ENCODE data around the gene DCD.

Gene DCD

DNA sequence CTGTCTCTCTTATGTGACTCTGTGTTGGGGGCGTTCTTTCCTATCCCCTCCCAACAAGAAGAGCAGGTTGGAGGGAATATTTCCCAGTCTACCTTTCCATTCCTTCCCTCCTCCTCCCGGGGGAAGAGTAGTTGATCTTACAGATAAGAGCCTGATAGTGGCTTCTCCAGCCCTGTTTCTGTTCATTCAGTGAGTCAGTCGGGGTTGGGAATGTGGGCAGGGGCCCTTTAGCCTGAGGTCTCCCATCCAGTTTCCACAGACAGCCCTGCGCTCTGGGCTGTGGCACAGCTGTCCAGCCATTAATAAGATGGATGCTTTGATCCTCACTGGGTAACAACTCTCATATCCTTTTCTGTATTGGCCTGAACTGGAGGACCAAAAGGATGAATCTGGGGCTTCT, 41.6 kb downstream of the DCD start:
- Mint-ChIP-seq H3K36me3 (ENCODE audit: low read depth) (no peaks in the 10 kb centered on the region), H3K4me3 (no peak overlapping the region), H3K9me3 (no peaks in the 10 kb centered on the region), H3K27me3 (ENCODE audit: low read depth) (peaks cover 12% of the 10 kb centered on the region), H3K27ac (no peak overlapping the region), H3K4me1 (ENCODE audit: low read depth) (peaks cover 5% of the 10 kb centered on the region)

GRCh38 chr12:54605138-54605970, 42.8 kb downstream of the DCD start:
- Mint-ChIP-seq H3K4me3 (no peak overlapping the region), H3K36me3 (ENCODE audit: low read depth) (no peaks in the 10 kb centered on the region), H3K4me1 (ENCODE audit: low read depth) (peaks cover 5% of the 10 kb centered on the region), H3K9me3 (no peaks in the 10 kb centered on the region), H3K27ac (no peak overlapping the region), H3K27me3 (ENCODE audit: low read depth) (peaks cover 18% of the 10 kb centered on the region)

GRCh38 chr12:54604436-54604835, 43.7 kb downstream of the DCD start:
- peaks cover 5% of the 10 kb centered on the region for H3K4me1 Mint-ChIP-seq (ENCODE audit: low read depth)
- H3K36me3 Mint-ChIP-seq (ENCODE audit: low read depth) = no peaks in the 10 kb centered on the region
- no peaks in the 10 kb centered on the region for H3K9me3 Mint-ChIP-seq
- H3K27ac Mint-ChIP-seq = no peak overlapping the region
- H3K27me3 Mint-ChIP-seq (ENCODE audit: low read depth) = peaks cover 24% of the 10 kb centered on the region
- H3K4me3 Mint-ChIP-seq = no peak overlapping the region

GRCh38 chr12:54603872-54604271, 44.3 kb downstream of the DCD start:
- Mint-ChIP-seq H3K4me1 (ENCODE audit: low read depth) (peaks cover 5% of the 10 kb centered on the region), H3K27me3 (ENCODE audit: low read depth) (peaks cover 30% of the 10 kb centered on the region), H3K4me3 (no peak overlapping the region), H3K9me3 (no peaks in the 10 kb centered on the region), H3K36me3 (ENCODE audit: low read depth) (no peaks in the 10 kb centered on the region), H3K27ac (no peak overlapping the region)

DNA sequence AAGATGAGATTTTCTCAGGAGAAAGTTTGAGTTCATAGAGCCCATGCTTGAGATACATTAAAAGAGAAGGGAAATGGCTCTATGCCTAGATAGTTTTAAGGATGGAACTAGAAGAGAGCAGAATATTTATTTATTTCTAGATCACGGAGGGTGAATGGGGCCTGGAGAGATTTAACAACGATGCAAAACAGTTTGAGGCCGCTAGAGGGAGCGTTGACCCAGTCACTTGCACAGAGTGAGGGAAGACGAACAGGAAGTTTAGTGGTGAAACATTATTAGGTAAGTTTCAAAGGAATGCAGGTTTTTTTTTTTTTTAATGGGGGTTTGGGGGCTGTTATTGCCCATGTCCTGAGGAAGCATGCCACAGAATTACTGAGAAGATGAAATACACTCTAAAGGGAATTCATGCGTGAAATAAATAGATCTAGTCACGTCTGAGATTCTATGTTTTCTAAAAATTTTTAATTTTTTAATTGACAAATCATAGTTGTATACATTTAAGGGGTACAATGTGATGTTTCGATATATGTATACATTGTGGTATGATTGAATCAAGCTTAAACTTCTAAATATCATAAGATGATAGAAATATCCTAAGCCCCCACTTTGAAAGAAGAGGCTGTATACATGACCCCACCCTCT, 44.9 kb downstream of the DCD start:
- Mint-ChIP-seq H3K4me1 (ENCODE audit: low read depth) (peaks cover 5% of the 10 kb centered on the region), H3K36me3 (ENCODE audit: low read depth) (no peaks in the 10 kb centered on the region), H3K4me3 (no peak overlapping the region), H3K27ac (no peak overlapping the region), H3K9me3 (no peaks in the 10 kb centered on the region), H3K27me3 (ENCODE audit: low read depth) (peaks cover 29% of the 10 kb centered on the region)

DNA sequence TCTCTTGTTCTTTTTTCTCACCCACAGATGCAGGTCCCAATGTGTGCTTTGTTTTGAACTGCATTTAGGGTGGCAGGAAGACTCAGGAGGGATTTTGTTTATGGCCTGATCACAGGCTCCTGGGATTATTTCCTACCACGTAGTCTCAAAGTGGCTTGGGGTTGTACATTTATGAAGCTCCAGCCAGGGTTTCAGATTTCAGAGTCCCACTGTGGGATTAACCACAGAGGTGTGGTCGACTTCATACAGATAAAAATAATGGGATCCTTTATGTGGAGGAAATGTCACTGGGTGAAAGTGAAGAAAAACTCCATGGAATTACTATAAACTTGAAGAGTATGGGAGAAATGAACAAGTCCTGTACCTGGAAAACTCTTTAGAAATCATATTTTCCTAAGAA, 45.5 kb downstream of the DCD start:
- Mint-ChIP-seq H3K4me1 (ENCODE audit: low read depth) (peaks cover 5% of the 10 kb centered on the region), H3K27ac (no peak overlapping the region), H3K36me3 (ENCODE audit: low read depth) (no peaks in the 10 kb centered on the region), H3K4me3 (no peak overlapping the region), H3K27me3 (ENCODE audit: low read depth) (peaks cover 27% of the 10 kb centered on the region), H3K9me3 (no peaks in the 10 kb centered on the region)

GRCh38 chr12:54601841-54602240, 46.3 kb downstream of the DCD start:
- Mint-ChIP-seq H3K4me3 (no peak overlapping the region), H3K9me3 (no peaks in the 10 kb centered on the region), H3K27me3 (ENCODE audit: low read depth) (peaks cover 21% of the 10 kb centered on the region)

DNA sequence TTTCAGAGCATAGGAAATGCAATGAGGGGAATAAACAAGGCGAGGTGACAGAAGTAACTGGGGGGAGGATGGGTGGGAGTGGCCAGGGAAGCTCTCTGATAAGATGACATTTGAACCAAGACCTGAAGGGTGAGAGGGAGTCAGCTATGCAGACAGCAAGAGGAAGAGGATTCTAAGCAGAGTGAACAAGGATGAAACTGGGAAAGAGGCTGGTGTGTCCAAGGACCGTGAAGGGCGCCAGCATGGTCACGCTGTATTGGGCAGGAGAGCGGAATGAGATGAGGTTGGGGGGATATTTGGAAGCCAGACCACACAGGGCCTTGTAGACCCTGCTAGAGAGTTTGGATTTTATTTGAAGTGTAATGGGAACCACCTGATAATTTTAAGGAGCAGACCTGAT, 49.2 kb downstream of the DCD start:
- H3K36me3 Mint-ChIP-seq (ENCODE audit: low read depth) = no peaks in the 10 kb centered on the region
- peaks cover 28% of the 10 kb centered on the region for H3K27me3 Mint-ChIP-seq (ENCODE audit: low read depth)
- H3K27ac Mint-ChIP-seq = no peak overlapping the region
- H3K9me3 Mint-ChIP-seq = no peaks in the 10 kb centered on the region
- no peak overlapping the region for H3K4me3 Mint-ChIP-seq
- peaks cover 7% of the 10 kb centered on the region for H3K4me1 Mint-ChIP-seq (ENCODE audit: low read depth)

More at GRCh38 chr12:54601841-54602240, 46.3 kb downstream of the DCD start:
- Mint-ChIP-seq H3K27ac (no peak overlapping the region), H3K4me1 (ENCODE audit: low read depth) (peaks cover 5% of the 10 kb centered on the region), H3K36me3 (ENCODE audit: low read depth) (no peaks in the 10 kb centered on the region)

DNA sequence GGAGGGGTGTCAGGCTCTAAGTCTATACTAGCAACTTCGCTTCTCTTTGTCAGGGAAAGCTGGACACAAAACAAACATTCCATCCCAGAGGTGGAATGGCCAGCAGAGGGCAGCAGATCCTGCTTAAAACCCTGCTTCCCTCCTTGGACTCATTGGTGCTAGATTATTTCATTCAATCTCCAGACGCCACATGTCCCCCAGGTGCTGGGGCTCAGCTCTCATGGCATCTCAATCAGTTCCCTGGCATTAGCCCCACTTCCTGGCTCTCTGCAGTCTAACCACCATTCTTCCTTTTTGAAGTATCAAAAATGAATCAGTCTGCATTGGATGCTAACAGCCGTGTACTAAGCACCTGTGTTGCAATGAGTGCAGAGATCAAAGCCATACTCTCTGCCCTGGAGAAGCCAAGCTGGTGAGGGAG, 51.6 kb downstream of the DCD start:
- Mint-ChIP-seq H3K4me3 (no peak overlapping the region), H3K36me3 (ENCODE audit: low read depth) (no peaks in the 10 kb centered on the region), H3K27me3 (ENCODE audit: low read depth) (peaks cover 32% of the 10 kb centered on the region), H3K4me1 (ENCODE audit: low read depth) (peaks cover 2% of the 10 kb centered on the region), H3K27ac (no peak overlapping the region), H3K9me3 (no peaks in the 10 kb centered on the region)

- no peaks in the 10 kb centered on the region for H3K36me3 Mint-ChIP-seq (ENCODE audit: low read depth)
- H3K27me3 Mint-ChIP-seq (ENCODE audit: low read depth) = peaks cover 35% of the 10 kb centered on the region
- no peak overlapping the region for H3K27ac Mint-ChIP-seq
Measured at GRCh38 chr12:54595471-54595870, 52.7 kb downstream of the DCD start.

More at GRCh38 chr12:54595471-54595870, 52.7 kb downstream of the DCD start:
- no peaks in the 10 kb centered on the region for H3K9me3 Mint-ChIP-seq
- no peak overlapping the region for H3K4me3 Mint-ChIP-seq
- peaks cover 2% of the 10 kb centered on the region for H3K4me1 Mint-ChIP-seq (ENCODE audit: low read depth)

All from T-helper 1 cell treated with Interleukin-12 subunit alpha and Interleukin-12 subunit beta and Interleukin-4 antibody, amounts not matched to agents 30 μg/mL and 1 μg/mL, for 36 hours (primary cell).